CD4-positive, alpha-beta memory T cell (primary cell): Measurements from ENCODE around the gene UNC45B. TPM values are rescaled to one million over a fixed set of nuclear protein-coding genes. Genes with fewer than 3 reads are reported as not detected.
A peak's percentile ranks its signal among the peaks of the same experiment; 100 is the strongest.

Source experiments
- CTCF ChIA-PET: fragments of 350-600 bp; sonication (Branson Sonifier 250); formaldehyde crosslinking; loops from one replicate; lab custom pipeline; 2021; ENCODE audit warnings: inconsistent platforms; ENCODE audit not compliant: partially characterized antibody; lab: Charles Lee
- POLR2A ChIA-PET: fragments of 350-600 bp; sonication (Branson Sonifier 250); formaldehyde crosslinking; loops from one replicate; lab custom pipeline; 2021; ENCODE audit not compliant: partially characterized antibody; lab: Charles Lee
- DNase-seq, 5 donors: peaks; one replicate each; pipeline versions ENCODE4 v3.0.0 to v3.0.0-alpha.2; 2020 to 2022; ENCODE audit warnings: mixed read lengths in 1 of 5
- H3K27ac ChIP-seq: one replicate; pipeline ENCODE4 v1.7.0; 2013; ENCODE audit warnings: low read depth, low read length
- H3K27me3 ChIP-seq: 2 replicates; pipeline ENCODE4 v1.7.0; 2013; ENCODE audit warnings: mild to moderate bottlenecking, low read length, moderate library complexity; ENCODE audit not compliant: insufficient read depth
- H3K36me3 ChIP-seq: 2 replicates; pipeline ENCODE4 v1.7.0; 2013; ENCODE audit warnings: mild to moderate bottlenecking, low read length, moderate library complexity; ENCODE audit not compliant: insufficient read depth
- H3K4me1 ChIP-seq: 2 replicates; pipeline ENCODE4 v1.7.0; 2013; ENCODE audit warnings: mild to moderate bottlenecking, low read length, moderate library complexity; ENCODE audit not compliant: insufficient read depth
- H3K4me3 ChIP-seq, 2 donors: one replicate each; pipeline ENCODE4 v1.7.0; 2013; ENCODE audit warnings: low read length in 2 of 2, mild to moderate bottlenecking in 1 of 2
- H3K9me3 ChIP-seq, 2 donors: one replicate each; pipeline ENCODE4 v1.7.0; 2013; ENCODE audit warnings: low read length in 2 of 2, control low read depth in 1 of 2; ENCODE audit not compliant: control insufficient read depth in 1 of 2
- H3K27ac Mint-ChIP-seq, 7 donors: one replicate each; pipeline ENCODE4 v1.8.0; 2020 to 2021; ENCODE audit warnings: mixed read lengths in 7 of 7, mild to moderate bottlenecking in 6 of 7, inconsistent platforms in 3 of 7, moderate library complexity in 3 of 7
- H3K27me3 Mint-ChIP-seq, 2 donors: one replicate each; pipeline ENCODE4 v1.8.0; 2020 to 2021; ENCODE audit warnings: mixed read lengths in 2 of 2
- H3K36me3 Mint-ChIP-seq, 2 donors: one replicate each; pipeline ENCODE4 v1.8.0; 2020 to 2021; ENCODE audit warnings: mixed read lengths in 2 of 2, inconsistent platforms in 1 of 2, mild to moderate bottlenecking in 1 of 2
- H3K4me1 Mint-ChIP-seq, 4 donors: one replicate each; pipeline ENCODE4 v1.8.0; 2020 to 2021; ENCODE audit warnings: mixed read lengths in 4 of 4, mild to moderate bottlenecking in 1 of 4
- H3K4me3 Mint-ChIP-seq, 8 donors: one replicate each; pipeline ENCODE4 v1.8.0; 2020 to 2021; ENCODE audit warnings: mixed read lengths in 8 of 8, mild to moderate bottlenecking in 7 of 8, moderate library complexity in 6 of 8, inconsistent platforms in 3 of 8
- H3K9me3 Mint-ChIP-seq, 8 donors: one replicate each; pipeline ENCODE4 v1.8.0; 2020 to 2021; ENCODE audit warnings: mixed read lengths in 8 of 8, mild to moderate bottlenecking in 5 of 8, inconsistent platforms in 3 of 8, moderate library complexity in 1 of 8
- intact Hi-C: fragments of 100-400 bp; cut with micrococcal nuclease; formaldehyde crosslinking; loops from one replicate; pipeline ENCODE4 v1.15.1; 2023
- polyA plus RNA-seq, 2 donors: library from polyadenylated mRNA; unstranded; fragments of 300-500 nt; fragmentation: Illumina TruSeq; gene quantifications; one replicate each; pipeline ENCODE4 v1.2.3, GENCODE V29; 2021
- total RNA-seq, 2 experiments: library from RNA; stranded (reverse); gene quantifications; one replicate each; pipeline ENCODE4 v1.2.3, GENCODE V29; 2021

The UNC45B gene, protein sequence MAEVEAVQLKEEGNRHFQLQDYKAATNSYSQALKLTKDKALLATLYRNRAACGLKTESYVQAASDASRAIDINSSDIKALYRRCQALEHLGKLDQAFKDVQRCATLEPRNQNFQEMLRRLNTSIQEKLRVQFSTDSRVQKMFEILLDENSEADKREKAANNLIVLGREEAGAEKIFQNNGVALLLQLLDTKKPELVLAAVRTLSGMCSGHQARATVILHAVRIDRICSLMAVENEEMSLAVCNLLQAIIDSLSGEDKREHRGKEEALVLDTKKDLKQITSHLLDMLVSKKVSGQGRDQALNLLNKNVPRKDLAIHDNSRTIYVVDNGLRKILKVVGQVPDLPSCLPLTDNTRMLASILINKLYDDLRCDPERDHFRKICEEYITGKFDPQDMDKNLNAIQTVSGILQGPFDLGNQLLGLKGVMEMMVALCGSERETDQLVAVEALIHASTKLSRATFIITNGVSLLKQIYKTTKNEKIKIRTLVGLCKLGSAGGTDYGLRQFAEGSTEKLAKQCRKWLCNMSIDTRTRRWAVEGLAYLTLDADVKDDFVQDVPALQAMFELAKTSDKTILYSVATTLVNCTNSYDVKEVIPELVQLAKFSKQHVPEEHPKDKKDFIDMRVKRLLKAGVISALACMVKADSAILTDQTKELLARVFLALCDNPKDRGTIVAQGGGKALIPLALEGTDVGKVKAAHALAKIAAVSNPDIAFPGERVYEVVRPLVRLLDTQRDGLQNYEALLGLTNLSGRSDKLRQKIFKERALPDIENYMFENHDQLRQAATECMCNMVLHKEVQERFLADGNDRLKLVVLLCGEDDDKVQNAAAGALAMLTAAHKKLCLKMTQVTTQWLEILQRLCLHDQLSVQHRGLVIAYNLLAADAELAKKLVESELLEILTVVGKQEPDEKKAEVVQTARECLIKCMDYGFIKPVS
- total RNA-seq (under 1 TPM; 0.69 to 0.73 TPM), polyA plus RNA-seq (under 1 TPM; 0.13 to 0.58 TPM)

DNA sequence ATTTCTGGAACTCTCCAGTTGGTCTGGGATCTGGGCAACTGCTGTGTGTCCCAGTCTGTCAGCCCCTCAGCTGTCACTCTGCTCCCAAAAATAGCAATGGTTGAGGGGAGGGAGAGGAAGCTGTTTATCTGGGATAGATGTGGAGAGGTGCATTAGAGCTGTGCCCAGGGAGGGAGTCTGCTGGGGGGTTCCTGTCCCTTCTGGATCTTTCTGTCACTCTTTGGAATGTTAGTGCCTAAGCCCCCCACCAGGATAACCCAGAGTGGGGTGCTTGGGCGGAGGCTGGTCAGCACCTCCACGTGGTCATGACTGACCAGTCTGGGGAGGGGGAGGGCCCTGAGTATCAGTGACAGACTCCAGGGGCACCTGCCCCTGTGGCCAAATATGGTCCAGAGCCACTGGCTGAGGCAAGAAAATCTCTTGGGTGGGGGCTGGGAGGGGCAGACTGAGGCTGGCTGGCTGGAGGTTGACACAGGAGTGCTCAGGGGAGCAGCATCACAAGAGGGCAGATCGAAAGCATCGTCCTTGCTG lies at the start of gene UNC45B:
Gene UNC45B, plus strand, starts transcription at position 443 of the 531 bp plus-strand sequence. CDS start 447 bp downstream, outside the sequence.
- H3K27me3 Mint-ChIP-seq = no peaks in the 10 kb centered on the region
- Histone ChIP-seq H3K9me3 (no peaks in the 10 kb centered on the region), H3K4me3 (no peak within 1 kb of the TSS), H3K4me1 (peaks cover 1% of the 10 kb centered on the region), H3K27ac (no peak within 1 kb of the TSS), H3K27me3 (no peaks in the 10 kb centered on the region), H3K36me3 (no peaks in the 10 kb centered on the region)
- H3K4me1 Mint-ChIP-seq = peaks cover 1 to 10% (median 5%) of the 10 kb centered on the region in 4 donors
- no peak for DNase-seq
- CTCF ChIA-PET = no interaction called here
- H3K27ac Mint-ChIP-seq = peak within 1 kb of the TSS in 1 of 7 donors; percentile 12
- POLR2A ChIA-PET = interaction anchor here (2.1 kb wide), 1 partner anchor 13 kb away, joined by 12 read pairs; no protein-coding TSS in a partner anchor
- H3K36me3 Mint-ChIP-seq = peaks cover 0 to under 1% of the 10 kb centered on the region in 2 donors
- peaks cover 0 to 4% (median 0%) of the 10 kb centered on the region in 8 donors for H3K9me3 Mint-ChIP-seq
- H3K4me3 Mint-ChIP-seq = no peak within 1 kb of the TSS
- intact Hi-C loops = no loop called here

DNA sequence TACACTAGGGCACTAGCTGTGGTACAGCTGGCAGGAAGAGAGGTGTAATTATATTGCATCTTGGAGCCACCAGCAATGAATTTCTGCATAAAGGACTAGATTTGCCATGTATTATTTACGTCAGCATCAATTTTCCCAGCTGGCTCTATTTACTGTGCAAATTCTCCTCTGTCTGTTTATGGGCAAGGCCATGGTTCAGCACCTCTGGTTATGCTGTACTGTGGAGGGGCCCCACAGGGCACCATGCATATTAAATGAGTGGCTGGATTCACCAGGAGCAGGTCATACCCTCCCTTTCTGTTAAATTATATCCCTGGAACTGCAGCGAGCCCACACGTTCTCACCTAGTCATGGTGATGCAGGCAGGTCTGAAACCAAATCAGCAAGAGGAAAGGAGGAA lies 47.7 kb upstream of the UNC45B start:
- ChIA-PET POLR2A (no interaction called here), CTCF (interaction anchor here (1.2 kb wide), 1 partner anchor 10 kb away, joined by 4 read pairs; no protein-coding TSS in a partner anchor)
- Mint-ChIP-seq H3K36me3 (peaks cover 19 to 39% of the 10 kb centered on the region in 2 donors), H3K4me3 (no peak overlapping the region), H3K27ac (peak overlapping the region in 1 of 7 donors; percentile 0), H3K27me3 (no peaks in the 10 kb centered on the region), H3K4me1 (peaks cover 4 to 8% (median 6%) of the 10 kb centered on the region in 4 donors), H3K9me3 (no peaks in the 10 kb centered on the region)
- H3K36me3 ChIP-seq = peaks cover 13% of the 10 kb centered on the region
- DNase-seq = no peak
- H3K4me3 ChIP-seq = no peak overlapping the region
- intact Hi-C loops = no loop called here
- peaks cover 8% of the 10 kb centered on the region for H3K4me1 ChIP-seq
- no peaks in the 10 kb centered on the region for H3K27me3 ChIP-seq
- H3K9me3 ChIP-seq = no peaks in the 10 kb centered on the region
- H3K27ac ChIP-seq = no peak overlapping the region

DNA sequence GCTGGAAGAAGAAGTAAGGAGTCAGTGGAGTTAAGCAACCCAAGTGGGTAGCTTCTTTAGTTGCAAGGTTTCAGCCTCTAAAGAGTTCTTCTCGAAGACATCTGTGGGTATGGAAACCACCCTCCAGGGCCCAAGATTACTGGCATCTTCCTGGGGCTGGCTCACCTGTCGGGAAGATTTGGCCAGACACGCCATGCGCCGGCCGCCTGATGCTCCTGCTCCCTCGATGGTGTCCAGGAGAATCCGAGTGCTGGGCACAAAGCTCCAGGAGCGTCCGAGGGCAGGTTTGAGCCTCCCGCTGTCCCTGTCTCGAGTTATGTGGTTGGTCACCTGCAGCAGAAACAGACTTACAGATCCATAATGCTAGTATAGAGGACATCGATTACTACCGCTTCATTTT lies 46.6 kb upstream of the UNC45B start:
- H3K27ac Mint-ChIP-seq = peak overlapping the region in 1 of 7 donors; percentile 22
- no peak for DNase-seq
- Histone ChIP-seq H3K36me3 (peaks cover 18% of the 10 kb centered on the region), H3K27me3 (no peaks in the 10 kb centered on the region), H3K4me3 (no peak overlapping the region), H3K9me3 (no peaks in the 10 kb centered on the region), H3K4me1 (peaks cover 5% of the 10 kb centered on the region), H3K27ac (no peak overlapping the region)
- H3K27me3 Mint-ChIP-seq = no peaks in the 10 kb centered on the region
- H3K9me3 Mint-ChIP-seq = no peaks in the 10 kb centered on the region
- no peak overlapping the region for H3K4me3 Mint-ChIP-seq
- intact Hi-C loops = no loop called here
- ChIA-PET POLR2A (no interaction called here), CTCF (interaction anchor here (1.2 to 2.5 kb wide), 2 partner anchors 18 to 639 kb away, joined by 3 to 12 read pairs; partner anchors contain the start of gene RAD51D)
- peaks cover 4 to 8% (median 6%) of the 10 kb centered on the region in 4 donors for H3K4me1 Mint-ChIP-seq
- peaks cover 28 to 50% of the 10 kb centered on the region in 2 donors for H3K36me3 Mint-ChIP-seq

DNA sequence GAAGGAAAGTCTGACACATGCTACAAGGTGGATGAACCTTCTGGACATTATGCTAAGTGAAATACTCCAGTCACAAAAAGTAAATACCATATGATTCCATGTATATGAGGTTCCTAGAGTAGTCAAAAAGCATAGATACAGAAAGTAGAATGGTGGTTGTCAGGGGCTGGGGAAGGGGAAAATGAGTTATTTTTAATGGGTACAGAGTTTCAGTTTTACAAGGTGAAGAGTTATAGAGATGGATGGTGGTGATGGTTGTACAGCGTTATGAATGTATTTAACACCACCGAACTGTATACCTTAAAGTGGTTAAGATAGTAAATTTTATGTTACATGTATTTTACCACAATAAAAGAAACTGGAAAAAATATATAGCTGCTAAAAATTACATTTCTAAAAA lies 45.9 kb upstream of the UNC45B start:
- Mint-ChIP-seq H3K36me3 (peaks cover 35 to 57% of the 10 kb centered on the region in 2 donors), H3K9me3 (peaks cover 0 to 3% (median 0%) of the 10 kb centered on the region in 8 donors), H3K4me1 (peaks cover 0 to 6% (median 2%) of the 10 kb centered on the region in 4 donors), H3K27me3 (no peaks in the 10 kb centered on the region), H3K4me3 (no peak overlapping the region), H3K27ac (no peak overlapping the region)
- Histone ChIP-seq H3K4me3 (no peak overlapping the region), H3K9me3 (no peaks in the 10 kb centered on the region), H3K4me1 (no peaks in the 10 kb centered on the region), H3K27me3 (no peaks in the 10 kb centered on the region), H3K36me3 (peaks cover 25% of the 10 kb centered on the region), H3K27ac (no peak overlapping the region)
- ChIA-PET POLR2A (no interaction called here), CTCF (interaction anchor here (0.6 to 2.5 kb wide), 2 partner anchors 17 to 844 kb away, joined by 3 to 12 read pairs; partner anchors contain the start of gene RAD51D)
- no peak for DNase-seq
- intact Hi-C loops = no loop called here

DNA sequence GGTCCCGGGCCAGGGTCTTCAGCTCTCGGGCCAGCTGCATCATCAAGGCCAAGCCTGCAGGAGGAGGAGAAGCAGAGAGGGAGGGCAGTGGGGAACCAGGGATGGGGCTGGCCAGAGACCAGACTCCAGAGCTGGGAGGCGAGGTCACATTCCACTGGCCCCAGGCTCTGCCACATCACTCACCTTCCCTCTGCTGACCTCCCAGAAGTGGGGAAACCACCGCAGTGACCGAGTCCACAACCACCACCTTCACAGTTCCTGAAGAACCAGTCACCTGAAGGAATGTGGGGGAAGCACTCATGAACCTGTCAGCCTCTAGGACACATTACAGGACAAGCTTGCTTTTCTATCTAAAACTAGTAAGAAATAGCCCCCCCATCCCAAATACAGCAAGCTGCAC lies 44.3 kb upstream of the UNC45B start:
- intact Hi-C loops = no loop called here
- Histone ChIP-seq H3K4me3 (no peak overlapping the region), H3K36me3 (peaks cover 30% of the 10 kb centered on the region), H3K4me1 (no peaks in the 10 kb centered on the region), H3K9me3 (no peaks in the 10 kb centered on the region), H3K27me3 (no peaks in the 10 kb centered on the region), H3K27ac (no peak overlapping the region)
- H3K4me3 Mint-ChIP-seq = no peak overlapping the region
- H3K36me3 Mint-ChIP-seq = peaks cover 35 to 62% of the 10 kb centered on the region in 2 donors
- ChIA-PET POLR2A (interaction anchor here (0.9 kb wide), 1 partner anchor 9 kb away, joined by 3 read pairs; no protein-coding TSS in a partner anchor), CTCF (interaction anchor here (1.3 to 2.5 kb wide), 2 partner anchors 10 to 16 kb away, joined by 3 to 12 read pairs; partner anchors contain the start of gene RAD51D)
- peaks cover 0 to 5% (median 4%) of the 10 kb centered on the region in 4 donors for H3K4me1 Mint-ChIP-seq
- H3K27me3 Mint-ChIP-seq = no peaks in the 10 kb centered on the region
- H3K9me3 Mint-ChIP-seq = peaks cover 0 to 3% (median 0%) of the 10 kb centered on the region in 8 donors
- H3K27ac Mint-ChIP-seq = no peak overlapping the region
- no peak for DNase-seq

DNA sequence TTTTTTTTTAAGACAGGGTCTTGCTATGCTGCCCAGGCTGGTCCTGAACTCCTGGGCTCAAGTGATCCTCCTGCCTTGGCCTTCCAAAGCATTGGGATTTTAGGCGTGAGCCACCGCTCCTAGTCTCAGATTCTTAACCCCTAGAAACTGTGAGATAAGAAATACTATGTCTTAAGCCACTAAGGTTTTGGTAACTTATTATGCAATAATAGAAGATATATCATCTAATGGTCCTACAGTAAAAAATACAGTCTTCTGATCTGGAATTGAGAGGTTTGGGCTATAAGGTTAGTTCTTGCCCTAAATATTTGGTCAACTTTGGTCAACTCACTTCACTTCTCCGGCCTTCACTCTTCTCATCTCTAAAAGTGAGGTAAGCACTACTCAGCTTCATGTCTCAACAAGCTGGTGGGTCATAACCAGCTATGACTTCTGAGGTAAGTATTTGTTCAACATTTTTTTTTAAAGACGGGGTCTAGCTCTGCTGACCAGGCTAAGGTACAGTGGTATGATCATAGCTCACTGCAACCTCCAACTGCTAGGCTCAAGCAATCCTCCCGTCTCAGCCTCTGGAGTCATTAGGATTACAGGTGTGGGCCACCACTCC lies 42.7 kb upstream of the UNC45B start:
- Mint-ChIP-seq H3K9me3 (peaks cover 0 to 3% (median 0%) of the 10 kb centered on the region in 8 donors), H3K27me3 (no peaks in the 10 kb centered on the region), H3K4me1 (peaks cover 2 to 5% (median 5%) of the 10 kb centered on the region in 4 donors), H3K27ac (peak overlapping the region in 1 of 7 donors; percentile 27), H3K4me3 (no peak overlapping the region), H3K36me3 (peaks cover 30 to 52% of the 10 kb centered on the region in 2 donors)
- Histone ChIP-seq H3K36me3 (peaks cover 30% of the 10 kb centered on the region), H3K27ac (no peak overlapping the region), H3K4me3 (no peak overlapping the region), H3K27me3 (no peaks in the 10 kb centered on the region), H3K9me3 (no peaks in the 10 kb centered on the region), H3K4me1 (no peaks in the 10 kb centered on the region)
- POLR2A ChIA-PET = interaction anchor here (1.3 kb wide), 1 partner anchor 15 kb away, joined by 3 read pairs; no protein-coding TSS in a partner anchor
- CTCF ChIA-PET = interaction anchor here (1.1 kb wide), 2 partner anchors 14 to 15 kb away, joined by 4 to 6 read pairs; no protein-coding TSS in a partner anchor
- DNase-seq = no peak
- intact Hi-C loops = no loop called here
